GM18499 (cell line): ENCODE results near the gene PRKAG2.

Experiments
- ATAC-seq: cut with Tn5 transposase; IDR thresholded peaks from one replicate; pipeline ENCODE4 v1.9.1; 2021; ENCODE audit warnings: moderate number of reproducible peaks; ENCODE audit not compliant: insufficient read depth, unreplicated experiment

PRKAG2 gene

GRCh38 chr7:151518947-151519764 lies 357.8 kb downstream of the PRKAG2 start:
- peak; percentile 20 for ATAC-seq

DNA sequence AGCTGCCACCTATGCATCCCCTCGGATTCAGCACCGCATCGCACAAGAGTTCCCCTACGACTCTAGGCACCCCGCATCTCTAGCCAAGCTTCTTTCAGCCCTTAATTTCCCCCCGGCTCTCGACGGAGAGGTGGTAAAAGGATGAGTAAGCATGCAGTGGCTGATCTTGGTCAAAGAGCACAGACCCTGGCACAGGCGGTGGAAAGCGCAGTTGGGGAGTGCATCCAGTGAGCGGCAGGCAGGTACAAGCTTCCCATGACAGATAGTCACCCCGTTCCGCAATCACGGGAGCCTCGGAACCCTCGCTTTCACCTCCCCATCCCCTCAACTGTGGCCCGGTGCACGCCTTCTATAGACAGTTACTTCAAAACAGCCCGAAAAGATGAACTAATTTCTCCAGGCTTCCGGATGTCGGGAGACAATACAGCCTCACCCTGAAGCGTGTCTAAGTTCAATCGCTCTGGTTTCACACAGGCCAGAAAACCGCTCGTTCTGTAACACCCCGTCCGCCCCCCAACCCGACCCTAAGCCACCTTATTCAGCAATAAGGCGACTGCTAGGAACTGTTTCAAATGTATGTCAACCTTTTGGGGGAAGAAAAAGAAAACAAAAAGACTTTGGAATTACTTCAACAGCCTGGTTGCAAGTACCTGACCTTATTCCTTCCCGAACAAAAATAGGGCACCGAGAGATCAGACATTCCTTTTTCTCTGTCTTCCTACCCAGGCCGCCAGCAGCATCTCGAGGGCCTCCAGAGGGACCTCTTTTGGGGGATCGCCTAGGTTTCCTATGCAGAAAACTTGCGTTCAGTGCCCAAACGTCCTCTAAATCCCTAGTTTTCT lies 358.6 kb downstream of the PRKAG2 start:
- no peak for ATAC-seq

DNA sequence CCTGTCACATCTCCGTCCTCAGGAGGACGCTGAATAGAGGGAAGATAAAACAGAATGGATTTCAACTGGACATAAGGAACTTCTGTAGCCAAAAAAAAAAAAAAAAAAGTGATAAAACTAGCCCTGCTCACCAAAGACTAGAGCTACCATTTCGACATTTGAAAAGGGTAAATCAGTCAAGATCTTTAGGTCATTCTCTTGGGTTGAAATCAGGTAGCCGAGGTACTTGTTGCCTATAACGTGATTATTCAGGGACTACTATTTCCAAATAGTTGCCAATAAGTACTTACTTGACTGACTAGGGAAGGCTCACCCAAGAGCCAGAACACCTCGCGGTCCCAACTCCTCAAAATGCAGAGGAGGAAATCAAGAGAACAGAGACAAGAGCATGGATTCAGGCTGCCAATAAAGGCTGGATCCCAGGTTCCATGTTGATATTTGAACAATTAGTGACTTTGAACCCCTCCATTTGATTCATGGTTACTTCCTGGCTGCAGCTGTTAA lies 359.3 kb downstream of the PRKAG2 start:
- no peak for ATAC-seq

- ATAC-seq, result no peak
These were observed 361.7 kb downstream of the PRKAG2 start for GRCh38 chr7:151515276-151515565.

- no peak for ATAC-seq
These were observed 362.2 kb downstream of the PRKAG2 start for GRCh38 chr7:151514461-151515275.

DNA sequence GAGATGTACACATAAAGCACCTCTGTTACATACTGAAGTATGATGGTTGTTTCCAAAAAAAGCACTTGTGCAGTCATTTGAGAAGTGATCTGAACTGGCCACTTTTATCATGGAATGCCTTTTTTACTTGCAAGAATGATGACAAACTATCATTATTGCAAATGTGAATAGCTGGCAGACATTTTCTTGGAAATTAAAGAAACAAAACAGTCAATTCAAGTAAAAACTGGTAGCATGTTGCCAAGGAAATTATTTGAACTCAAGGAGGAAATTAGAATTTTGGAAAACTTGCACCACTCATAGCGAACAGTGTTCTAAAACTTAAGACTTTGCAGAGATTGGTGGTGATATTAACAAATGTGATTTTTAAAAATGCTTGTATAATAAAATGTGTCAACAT lies 363.8 kb downstream of the PRKAG2 start:
- ATAC-seq, result no peak

GRCh38 chr7:151512353-151512752 lies 364.6 kb downstream of the PRKAG2 start:
- no peak for ATAC-seq

DNA sequence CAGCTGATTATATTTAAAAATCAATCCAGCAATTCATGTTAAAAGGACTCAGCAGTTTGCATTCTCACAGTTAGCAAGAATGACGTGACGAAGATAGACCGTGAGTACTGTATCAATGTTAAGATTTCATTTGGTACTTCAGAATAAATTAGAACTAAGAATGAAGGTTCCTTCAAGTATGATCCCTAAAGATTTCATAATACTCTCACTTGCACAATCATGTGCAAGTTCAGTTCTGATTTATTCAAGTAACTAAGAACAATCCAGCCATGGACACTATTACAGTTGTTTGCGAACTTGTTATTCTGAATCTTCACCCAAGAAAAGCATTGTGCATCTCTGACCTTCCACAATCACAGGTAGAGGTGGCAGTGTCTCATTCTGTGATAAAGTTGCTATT lies 365.0 kb downstream of the PRKAG2 start:
- ATAC-seq, result no peak

DNA sequence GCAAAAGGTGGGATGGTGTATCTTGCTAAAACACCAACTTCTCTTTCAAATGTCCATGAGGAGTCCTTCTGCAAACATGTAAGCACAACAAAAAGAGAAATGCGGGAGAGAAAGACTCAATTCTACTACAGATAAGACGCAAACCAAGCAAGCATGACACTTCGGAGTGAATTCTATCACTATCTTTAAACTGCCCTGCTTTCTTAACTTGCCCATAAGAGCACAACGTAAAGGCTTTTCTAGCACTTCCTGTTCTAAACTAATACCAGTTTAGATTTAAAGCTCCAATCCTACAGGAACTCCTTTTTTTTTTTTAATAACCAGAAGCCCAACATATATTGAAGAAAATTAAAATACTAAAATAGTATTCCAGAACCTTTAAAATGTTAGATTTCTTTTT lies 365.6 kb downstream of the PRKAG2 start:
- no peak for ATAC-seq

GRCh38 chr7:151509670-151510333 lies 367.1 kb downstream of the PRKAG2 start:
- ATAC-seq, result no peak

DNA sequence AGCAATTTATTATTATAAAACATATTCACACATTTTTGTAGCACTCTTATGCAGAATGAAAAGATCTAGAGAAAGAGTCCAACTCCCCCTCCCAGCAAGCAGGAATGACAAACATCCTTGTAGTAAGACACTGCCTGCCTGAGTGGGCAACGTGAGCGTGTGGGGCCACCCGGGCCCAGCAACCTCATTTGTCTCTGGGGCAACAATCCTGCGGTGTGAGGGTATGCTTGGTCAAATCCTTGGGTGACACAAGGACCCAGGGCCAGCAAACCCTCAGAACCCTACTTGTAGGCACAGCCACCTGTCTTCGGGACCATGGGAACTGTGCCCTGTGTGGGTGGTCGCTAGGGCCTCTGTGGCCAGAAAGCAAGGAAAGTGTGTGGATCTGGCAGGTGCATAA lies 367.9 kb downstream of the PRKAG2 start:
- no peak for ATAC-seq

DNA sequence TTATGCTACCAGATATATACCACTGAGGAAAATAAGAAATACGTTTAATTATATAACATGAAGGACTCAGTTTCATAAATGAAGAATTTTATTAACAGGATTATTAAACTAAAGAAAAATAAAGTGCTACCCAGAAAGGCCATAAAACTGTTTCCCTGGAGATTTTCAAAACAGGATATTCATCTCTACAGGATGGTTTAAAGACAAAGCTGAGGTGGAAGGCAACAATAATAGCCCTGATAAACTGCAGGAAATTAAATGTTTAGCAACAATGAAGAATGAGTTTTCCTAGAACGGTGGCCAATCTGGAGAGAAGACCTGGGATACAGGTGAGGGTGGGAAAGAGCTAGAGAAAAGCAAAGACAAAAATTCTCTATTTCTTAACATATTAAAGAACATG lies 369.1 kb downstream of the PRKAG2 start:
- no peak for ATAC-seq

GRCh38 chr7:151506901-151507382 lies 370.0 kb downstream of the PRKAG2 start:
- ATAC-seq, result no peak
